OCI-LY1 (cell line): ENCODE data around the gene CLIC4.
A peak's percentile ranks its signal among the peaks of the same experiment; 100 is the strongest.

Experiments used
- H2AFZ ChIP-seq: fragments of 200-600 bp; sonication (generic), shearing (Covaris generic); 2 replicates; pipeline ENCODE4 v1.6.0; 2014; ENCODE audit warnings: antibody characterized with exemption, mild to moderate bottlenecking, low read length
- H3F3A ChIP-seq: fragments of 200-600 bp; sonication (generic), shearing (Covaris generic); 2 replicates; pipeline ENCODE4 v1.6.0; 2014; ENCODE audit warnings: mild to moderate bottlenecking, antibody characterized with exemption, low read length, moderate library complexity; ENCODE audit not compliant: insufficient read depth
- H3K27ac ChIP-seq: fragments of 200-600 bp; sonication (generic); 2 replicates; pipeline ENCODE4 v1.5.1; 2014; ENCODE audit warnings: low read length, mixed run types, mild to moderate bottlenecking, low read depth; ENCODE audit not compliant: poor library complexity, severe bottlenecking
- H3K27me3 ChIP-seq: fragments of 200-600 bp; sonication (generic); 2 replicates; pipeline ENCODE4 v1.6.0; 2014; ENCODE audit warnings: antibody characterized with exemption, mild to moderate bottlenecking, low read length, moderate library complexity; ENCODE audit not compliant: insufficient read depth
- H3K36me3 ChIP-seq: fragments of 200-600 bp; sonication (generic); 2 replicates; pipeline ENCODE4 v1.6.1; 2014; ENCODE audit warnings: mild to moderate bottlenecking, antibody characterized with exemption, low read length, moderate library complexity, mixed read lengths; ENCODE audit not compliant: insufficient read depth
- H3K4me1 ChIP-seq: fragments of 200-600 bp; sonication (generic); 2 replicates; pipeline ENCODE4 v1.5.1; 2014; ENCODE audit warnings: mild to moderate bottlenecking, low read length, moderate library complexity; ENCODE audit not compliant: insufficient read depth, severe bottlenecking
- H3K4me2 ChIP-seq: fragments of 200-600 bp; sonication (generic), shearing (Covaris generic); 2 replicates; pipeline ENCODE4 v1.6.1; 2014; ENCODE audit warnings: low read length
- H3K4me3 ChIP-seq: fragments of 200-600 bp; sonication (generic); 2 replicates; pipeline ENCODE4 v1.5.1; 2014; ENCODE audit warnings: low read length, low read depth, mild to moderate bottlenecking, mixed read lengths; ENCODE audit not compliant: poor library complexity, severe bottlenecking
- H3K79me2 ChIP-seq: fragments of 200-600 bp; shearing (Covaris generic); 2 replicates; pipeline ENCODE4 v1.6.1; 2016; ENCODE audit warnings: mixed run types, low read length, mixed read lengths; ENCODE audit not compliant: insufficient read depth
- H3K9ac ChIP-seq: fragments of 200-600 bp; sonication (generic), shearing (Covaris generic); 2 replicates; pipeline ENCODE4 v1.6.1; 2014; ENCODE audit warnings: mild to moderate bottlenecking, low read length, mixed read lengths
- H3K9me2 ChIP-seq: fragments of 200-600 bp; sonication (generic), shearing (Covaris generic); 2 replicates; pipeline ENCODE4 v1.6.1; 2014; ENCODE audit warnings: low read depth, mild to moderate bottlenecking, low read length, mixed read lengths
- H3K9me3 ChIP-seq: fragments of 200-600 bp; shearing (Covaris generic); 2 replicates; pipeline ENCODE4 v1.6.1; 2014; ENCODE audit warnings: low read length, mixed read lengths
- H4K20me1 ChIP-seq: fragments of 200-600 bp; sonication (generic), shearing (Covaris generic); 2 replicates; pipeline ENCODE4 v1.6.0; 2016; ENCODE audit warnings: mild to moderate bottlenecking, low read length; ENCODE audit not compliant: insufficient read depth
- CTCF ChIP-seq: fragments of 200-600 bp; sonication (generic), shearing (Covaris generic); IDR thresholded peaks from 2 replicates; pipeline ENCODE4 v1.5.1; 2017; ENCODE audit warnings: mild to moderate bottlenecking, antibody characterized with exemption, low read length, moderate library complexity, mixed read lengths
- EZH2 ChIP-seq: fragments of 200-600 bp; sonication (generic), shearing (Covaris generic); IDR thresholded peaks from 2 replicates; pipeline ENCODE4 v1.8.0; 2017; ENCODE audit warnings: borderline replicate concordance, mixed run types, mild to moderate bottlenecking, antibody characterized with exemption, low read length, moderate library complexity, mixed read lengths

Gene CLIC4

GRCh38 chr1:24735156-24735508, 10.1 kb upstream of the CLIC4 start:
- no peaks in the 10 kb centered on the region for H3K36me3 ChIP-seq
- peak overlapping the region; percentile 48; the same call in 1 of the 2 replicates for H3K4me2 ChIP-seq
- no peak overlapping the region for H2AFZ ChIP-seq
- no peaks in the 10 kb centered on the region for H3K9me3 ChIP-seq
- H3F3A ChIP-seq, result 0 out of 2 replicates have a peak, but pooled peaks cover 4% of the 10 kb centered on the region
- H4K20me1 ChIP-seq, result no peaks in the 10 kb centered on the region
- peak overlapping the region; percentile 77 for H3K27ac ChIP-seq
- H3K79me2 ChIP-seq, result no peaks in the 10 kb centered on the region
- H3K9ac ChIP-seq, result no peak overlapping the region; the same call in 1 of the 2 replicates
- H3K4me3 ChIP-seq, result no peak overlapping the region
- no peaks in the 10 kb centered on the region for H3K27me3 ChIP-seq
- no peaks in the 10 kb centered on the region for H3K9me2 ChIP-seq
- no peak for TF ChIP-seq CTCF
- TF ChIP-seq EZH2, result no peak
- H3K4me1 ChIP-seq, result peaks cover 53% of the 10 kb centered on the region

DNA sequence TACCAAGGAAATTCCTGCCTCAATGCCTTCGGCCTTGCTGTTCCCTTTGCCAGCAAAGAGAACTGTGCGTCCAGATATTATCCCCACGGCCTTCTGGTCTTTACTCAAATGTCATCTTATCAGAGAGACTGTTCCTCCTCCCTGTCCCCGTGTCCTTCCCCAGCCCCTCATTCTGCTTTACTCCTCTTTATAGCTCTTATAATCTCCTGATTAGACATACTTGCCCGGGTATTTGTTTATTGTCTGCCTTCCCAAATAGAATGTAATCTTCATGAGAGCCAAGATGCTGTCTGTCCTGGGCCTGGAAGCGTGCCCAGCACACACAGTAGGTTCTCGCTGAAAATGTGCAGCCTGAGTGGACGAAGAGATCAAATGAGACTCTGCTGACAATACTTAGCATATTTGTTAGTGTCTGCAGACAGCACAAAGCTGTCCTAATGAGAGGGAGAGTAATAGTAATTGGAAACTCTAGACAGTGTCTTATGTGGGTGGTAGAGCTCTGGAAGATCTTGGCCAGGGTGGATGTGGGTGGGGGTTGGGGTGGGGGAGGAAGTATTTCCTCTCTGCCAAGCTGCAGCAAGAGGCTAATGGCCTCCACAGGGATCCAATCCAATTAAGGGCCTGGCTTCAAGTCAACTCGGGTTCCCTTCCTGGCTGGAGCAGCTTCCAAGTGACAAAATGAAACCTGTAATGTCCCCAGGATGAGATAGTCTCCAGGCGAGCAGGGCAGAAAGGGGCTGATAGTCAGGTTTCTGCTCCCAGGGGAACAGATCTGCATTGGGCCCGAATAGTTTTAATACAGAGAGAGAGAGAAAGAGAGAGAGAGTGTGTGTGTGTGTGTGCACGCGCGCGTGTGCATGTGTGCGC, 9.5 kb upstream of the CLIC4 start:
- no peaks in the 10 kb centered on the region for H4K20me1 ChIP-seq

GRCh38 chr1:24737368-24738117, 7.7 kb upstream of the CLIC4 start:
- no peaks in the 10 kb centered on the region for H3K9me2 ChIP-seq
- no peak overlapping the region for H3K4me3 ChIP-seq
- H3K36me3 ChIP-seq, result no peaks in the 10 kb centered on the region
- no peak overlapping the region for H2AFZ ChIP-seq
- H3K9me3 ChIP-seq, result no peaks in the 10 kb centered on the region
- H3K27ac ChIP-seq, result peak overlapping the region; percentile 51
- peaks cover 48% of the 10 kb centered on the region for H3K4me1 ChIP-seq
- no peaks in the 10 kb centered on the region for H3K79me2 ChIP-seq
- no peaks in the 10 kb centered on the region for H3K27me3 ChIP-seq
- TF ChIP-seq CTCF (no peak), EZH2 (no peak)
- H3K4me2 ChIP-seq, result no peak overlapping the region
- H4K20me1 ChIP-seq, result no peaks in the 10 kb centered on the region
- no peaks in the 10 kb centered on the region for H3F3A ChIP-seq
- no peak overlapping the region for H3K9ac ChIP-seq

More for the DNA sequence above, 9.5 kb upstream of the CLIC4 start:
- Histone ChIP-seq H3K4me3 (no peak overlapping the region), H3K9ac (no peak overlapping the region; the same call in 1 of the 2 replicates), H3K9me3 (no peaks in the 10 kb centered on the region), H3K4me2 (peak overlapping the region; percentile 48), H3K79me2 (no peaks in the 10 kb centered on the region), H3K27me3 (no peaks in the 10 kb centered on the region), H3K9me2 (no peaks in the 10 kb centered on the region), H2AFZ (no peak overlapping the region), H3F3A (0 out of 2 replicates have a peak, but pooled peaks cover 2% of the 10 kb centered on the region), H3K27ac (peak overlapping the region; percentile 77), H3K36me3 (no peaks in the 10 kb centered on the region), H3K4me1 (peaks cover 49% of the 10 kb centered on the region)
- TF ChIP-seq CTCF (no peak), EZH2 (no peak)
